Heart left ventricle (tissue), 16 donors: Measurements from ENCODE around the gene OR3A1. TPM values are rescaled to one million over a fixed set of nuclear protein-coding genes. Genes with fewer than 3 reads are reported as not detected.

Source experiments
- ATAC-seq, 4 donors: fragments of 200-7000 bp; cut with Tn5 transposase; one replicate each; pipeline ENCODE4 v1.9.1; 2020 to 2022; ENCODE audit warnings: moderate library complexity in 4 of 4, mild to moderate bottlenecking in 3 of 4, moderate number of reproducible peaks in 1 of 4
- DNase-seq, 5 donors: peaks; one replicate each; pipeline ENCODE4 v3.0.0-alpha.2; 2020
- H3K27ac ChIP-seq, 12 donors: fragments of 200-600 bp; sonication (generic) in 4 of 12; one replicate each; pipeline versions ENCODE4 v1.5.0 to v1.8.0; 2016 to 2022; ENCODE audit warnings: mild to moderate bottlenecking in 2 of 12
- H3K27me3 ChIP-seq, 9 donors: fragments of 200-600 bp; sonication (generic) in 2 of 9; one replicate each; pipeline versions ENCODE4 v1.5.1 to v1.8.0; 2016 to 2022; ENCODE audit warnings: mild to moderate bottlenecking in 3 of 9
- H3K36me3 ChIP-seq, 9 donors: fragments of 200-600 bp; sonication (generic) in 2 of 9; one replicate each; pipeline versions ENCODE4 v1.5.0 to v1.8.0; 2018 to 2022; ENCODE audit warnings: mild to moderate bottlenecking in 2 of 9
- H3K4me1 ChIP-seq, 12 donors: fragments of 200-600 bp; sonication (generic) in 4 of 12; one replicate each; pipeline versions ENCODE4 v1.5.0 to v1.8.0; 2016 to 2022; ENCODE audit warnings: mild to moderate bottlenecking in 3 of 12
- H3K4me3 ChIP-seq, 12 donors: fragments of 200-600 bp; sonication (generic) in 4 of 12; one replicate each; pipeline versions ENCODE4 v1.5.0 to v1.8.0; 2017 to 2022; ENCODE audit warnings: mild to moderate bottlenecking in 9 of 12, moderate library complexity in 4 of 12
- H3K9me3 ChIP-seq, 12 donors: fragments of 200-600 bp; sonication (generic) in 4 of 12; one replicate each; pipeline versions ENCODE4 v1.5.0 to v1.8.0; 2016 to 2022; ENCODE audit warnings: mild to moderate bottlenecking in 1 of 12
- POLR2A ChIP-seq, 2 donors: fragments of 450-650 bp; IDR thresholded peaks; one replicate each; pipeline ENCODE4 v1.6.1; 2017; ENCODE audit warnings: antibody characterized with exemption in 2 of 2, mild to moderate bottlenecking in 2 of 2, moderate library complexity in 2 of 2
- WGBS, 4 donors: extraction: QIAGEN DNeasy Blood & Tissue Kit in 2 of 4; methylation state at CpG; one replicate each; pipeline versions ENCODE4 v1.1.5 to v1.1.7; 2013 to 2018; 5-methylcytosine and 5-hydroxymethylcytosine counted together
- intact Hi-C, 10 donors: fragments of 100-400 bp; cut with DNase I; formaldehyde crosslinking; loops; one replicate each; pipeline versions ENCODE4 v1.11.1 to v1.14.2; 2022
- polyA plus RNA-seq, 2 donors: library from polyadenylated mRNA; stranded (reverse); fragments of 200-250 nt; gene quantifications; one replicate each; pipeline ENCODE4 v1.2.3, GENCODE V29; 2013
- total RNA-seq, 9 donors: library from RNA; depleted of rRNA in 2 of 9; stranded (reverse); fragments of >200 nt in 2 of 9; fragmentation: NEBNext Ultra II Directional in 3 of 9; extraction: Animal tissue kit (Norgen Biotek cat#: 25700) in 3 of 9; gene quantifications; one replicate each; pipeline versions ENCODE4 v1.1.0 to v1.2.4, GENCODE V29; 2016 to 2023
- TF ChIP-seq, protein P1 (sequence below), 12 donors: fragments of 200-600 bp; sonication (generic) in 4 of 12; IDR thresholded peaks; one replicate each; pipeline versions ENCODE4 v1.5.0 to v1.8.0; 2018 to 2022; ENCODE audit warnings: antibody characterized with exemption in 12 of 12, mild to moderate bottlenecking in 5 of 12
- donor health status: ischemic (EF 13 %, LVEDD 7.1; RV severe dilation, severe dysfunction).
- donor health status: healthy with polysubstance abuse.
- donor health status: DM: no; HTN: yes; CAD: no.
- donor health status: DM: no; HTN: no; CAD: no.
- donor health status: ischemic (EF 25% LVEDD 6.9; RV normal size, moderate dysfunction).
- donor health status: ischemic (EF 25% LVEDD 5.7; RV mildly dilated, moderate dysfunction).
- donor health status: healthy.
- donor health status: DM: yes; HTN: yes; CAD: no.
- donor health status: ischemic (EF 35%, LVEDD 5.7; RV mildly dilated, moderate dysfunction).
- donor health status: nonischemic (EF 11% LVEDD 7.7; RV severe dilation, severe dysfunction).
- donor health status: DM: yes; HTN: yes; CAD: no.
- donor health status: PGD.
- donor health status: ischemic (EF 29% LVEDD 5.4; RV normal size, mild dysfunction).
- donor health status: nonischemic (EF 23%, LVEDD 6.1; RV moderate dilation, normal function).

The OR3A1 gene
- total and polyA plus RNA-seq, 11 donors: not detected

DNA sequence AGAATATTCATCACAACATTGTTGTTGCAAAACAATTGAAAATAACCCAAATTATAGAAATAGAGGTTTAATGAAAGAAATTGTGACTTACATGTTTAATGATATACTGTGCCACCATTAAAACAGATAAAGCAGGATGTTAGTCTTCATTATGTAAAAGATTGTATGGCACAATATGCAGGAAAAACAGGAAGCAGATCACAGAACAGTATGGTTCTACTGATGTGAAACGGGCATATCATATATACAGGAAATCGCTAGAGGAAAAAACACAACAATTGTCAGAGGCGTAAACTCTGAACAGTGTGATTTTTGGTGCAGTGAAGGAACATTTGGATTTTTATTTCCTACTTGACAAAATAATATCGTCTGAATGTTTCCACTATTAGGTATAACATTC is 22.0 kb downstream of the OR3A1 start:
- DNase-seq (no peak), ATAC-seq (no peak)
- no peaks in the 10 kb centered on the region for H3K36me3 ChIP-seq
- no peak for TF ChIP-seq POLR2A (IDR thresholded peaks at IDR 0.05)
- TF ChIP-seq, protein P1, sequence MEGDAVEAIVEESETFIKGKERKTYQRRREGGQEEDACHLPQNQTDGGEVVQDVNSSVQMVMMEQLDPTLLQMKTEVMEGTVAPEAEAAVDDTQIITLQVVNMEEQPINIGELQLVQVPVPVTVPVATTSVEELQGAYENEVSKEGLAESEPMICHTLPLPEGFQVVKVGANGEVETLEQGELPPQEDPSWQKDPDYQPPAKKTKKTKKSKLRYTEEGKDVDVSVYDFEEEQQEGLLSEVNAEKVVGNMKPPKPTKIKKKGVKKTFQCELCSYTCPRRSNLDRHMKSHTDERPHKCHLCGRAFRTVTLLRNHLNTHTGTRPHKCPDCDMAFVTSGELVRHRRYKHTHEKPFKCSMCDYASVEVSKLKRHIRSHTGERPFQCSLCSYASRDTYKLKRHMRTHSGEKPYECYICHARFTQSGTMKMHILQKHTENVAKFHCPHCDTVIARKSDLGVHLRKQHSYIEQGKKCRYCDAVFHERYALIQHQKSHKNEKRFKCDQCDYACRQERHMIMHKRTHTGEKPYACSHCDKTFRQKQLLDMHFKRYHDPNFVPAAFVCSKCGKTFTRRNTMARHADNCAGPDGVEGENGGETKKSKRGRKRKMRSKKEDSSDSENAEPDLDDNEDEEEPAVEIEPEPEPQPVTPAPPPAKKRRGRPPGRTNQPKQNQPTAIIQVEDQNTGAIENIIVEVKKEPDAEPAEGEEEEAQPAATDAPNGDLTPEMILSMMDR (IDR thresholded peaks at IDR 0.05): no peak
- intact Hi-C loops: no loop called here
- H3K4me1 ChIP-seq: no peaks in the 10 kb centered on the region
- peaks cover 0 to 16% (median 1%) of the 10 kb centered on the region in 12 donors for H3K9me3 ChIP-seq
- H3K27ac ChIP-seq: no peak overlapping the region
- 58 to 64% (median 60%) methylated on average over 4 of the region's 4 CpGs for WGBS, 4 donors
- no peaks in the 10 kb centered on the region for H3K27me3 ChIP-seq
- H3K4me3 ChIP-seq: no peak overlapping the region

DNA sequence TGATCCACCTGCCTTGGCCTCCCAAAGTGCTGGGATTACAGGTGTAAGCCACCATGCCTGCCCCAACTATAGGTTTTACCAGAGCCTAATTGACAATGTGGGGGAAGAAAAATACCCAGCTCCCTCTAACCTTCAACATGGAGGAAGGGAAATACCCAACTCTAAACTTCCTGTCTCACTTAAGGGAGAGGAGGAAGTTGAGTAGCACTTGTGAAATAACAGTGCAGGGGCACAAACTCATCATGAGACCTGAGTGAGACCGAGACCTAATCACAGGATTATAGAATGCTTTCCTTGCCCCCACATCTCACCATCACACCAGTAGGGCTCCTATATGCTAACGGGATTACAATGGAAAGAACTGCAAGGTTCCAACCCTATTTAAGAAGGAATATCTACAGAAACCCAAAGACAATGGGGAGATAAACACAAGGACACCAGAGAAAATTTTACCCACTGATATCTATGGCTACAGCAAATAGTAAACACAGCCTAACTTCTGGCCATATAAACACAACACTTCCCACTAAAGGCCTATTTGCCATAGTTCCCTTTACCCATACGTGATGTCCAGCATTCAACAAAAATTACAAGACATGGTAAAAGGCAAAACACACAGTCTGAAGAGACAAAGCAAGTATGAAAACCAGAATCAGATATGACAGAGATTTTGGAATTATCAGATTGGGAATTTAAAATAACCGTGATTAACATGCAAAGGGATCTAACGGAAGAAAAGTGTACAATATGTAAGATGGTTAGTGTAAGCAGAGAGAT is 26.9 kb downstream of the OR3A1 start:
- 76 to 88% (median 82%) methylated on average over 5 of the region's 5 CpGs for WGBS, 4 donors
- ATAC-seq: no peak
- Histone ChIP-seq H3K27ac (no peak overlapping the region), H3K4me3 (no peak overlapping the region), H3K36me3 (no peaks in the 10 kb centered on the region), H3K9me3 (peaks cover 0 to 19% (median 4%) of the 10 kb centered on the region in 12 donors), H3K27me3 (peaks cover 0 to 6% (median 0%) of the 10 kb centered on the region in 9 donors), H3K4me1 (no peaks in the 10 kb centered on the region)
- intact Hi-C loops: no loop called here
- TF ChIP-seq POLR2A (IDR thresholded peaks at IDR 0.05): no peak
- TF ChIP-seq, protein P1 (IDR thresholded peaks at IDR 0.05): no peak
- no peak for DNase-seq

DNA sequence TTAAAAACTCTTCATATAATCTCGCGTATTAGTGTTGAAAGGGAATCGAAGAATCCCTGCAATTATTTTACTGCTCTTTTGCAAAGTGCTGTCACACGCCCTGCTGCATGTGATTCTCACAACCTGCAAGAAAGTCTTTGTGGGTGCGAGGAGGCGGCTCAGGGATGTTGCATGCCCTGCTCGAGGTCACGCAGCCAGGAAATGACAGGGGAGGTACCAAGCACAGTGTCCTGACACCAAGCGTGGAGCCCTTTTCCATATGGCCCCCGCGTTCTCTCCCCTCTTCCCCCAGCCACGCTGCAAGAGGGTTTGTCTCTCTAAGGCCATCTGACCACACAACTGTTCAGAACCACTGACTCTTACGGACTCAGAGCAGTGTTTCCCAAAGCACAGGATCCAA is 37.6 kb downstream of the OR3A1 start:
- ATAC-seq: no peak
- intact Hi-C loops: no loop called here
- Histone ChIP-seq H3K4me3 (no peak overlapping the region), H3K4me1 (no peaks in the 10 kb centered on the region), H3K36me3 (no peaks in the 10 kb centered on the region), H3K27ac (no peak overlapping the region), H3K9me3 (no peaks in the 10 kb centered on the region), H3K27me3 (peaks cover 0 to 8% (median 0%) of the 10 kb centered on the region in 9 donors)
- TF ChIP-seq, protein P1 (IDR thresholded peaks at IDR 0.05): no peak
- TF ChIP-seq POLR2A (IDR thresholded peaks at IDR 0.05): no peak
- no peak for DNase-seq
- 76 to 82% (median 79%) methylated on average over 13 of the region's 13 CpGs for WGBS, 4 donors

DNA sequence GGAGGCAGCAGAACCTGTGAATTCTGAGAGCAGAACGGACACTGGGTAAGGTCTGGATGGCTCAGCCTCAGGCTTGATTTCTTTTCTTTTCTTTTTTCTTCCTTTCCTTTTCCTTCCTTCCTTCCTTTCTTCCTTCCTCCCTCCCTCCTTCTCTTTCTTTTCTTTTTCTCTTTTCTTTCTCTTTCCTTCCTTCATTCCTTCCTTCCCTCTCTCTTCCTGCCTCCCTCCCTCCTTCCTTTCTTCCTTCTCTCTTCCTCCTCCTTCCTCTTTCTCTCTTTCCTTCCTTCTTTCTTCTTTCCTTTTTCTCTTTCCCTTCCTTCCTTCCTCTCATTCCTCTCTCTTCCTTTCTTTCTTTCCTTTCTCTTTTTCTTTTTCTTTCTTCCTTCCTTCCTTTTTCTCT is 38.0 kb downstream of the OR3A1 start:
- Histone ChIP-seq H3K36me3 (no peaks in the 10 kb centered on the region), H3K4me1 (no peaks in the 10 kb centered on the region), H3K27ac (no peak overlapping the region), H3K4me3 (no peak overlapping the region), H3K27me3 (peaks cover 0 to 8% (median 0%) of the 10 kb centered on the region in 9 donors), H3K9me3 (peaks cover 0 to 1% (median 0%) of the 10 kb centered on the region in 12 donors)
- intact Hi-C loops: no loop called here
- ATAC-seq: no peak
- TF ChIP-seq POLR2A (IDR thresholded peaks at IDR 0.05): no peak
- TF ChIP-seq, protein P1 (IDR thresholded peaks at IDR 0.05): no peak
- WGBS, 4 donors: 71 to 87% (median 79%) methylated on average over 1 of the region's 1 CpG
- DNase-seq: no peak
